ENCODE data around the gene MCUB. TPM values are rescaled to one million over a fixed set of nuclear protein-coding genes. Genes with fewer than 3 reads are reported as not detected.

Gene MCUB
- total and polyA plus RNA-seq, 8 donors: 0.88 to 6.5 (median 2.9) TPM

GRCh38 chr4:109682875-109683274 lies 122.8 kb downstream of the MCUB start:
- ATAC-seq (no peak), FAIRE-seq (no peak), DNase-seq (no peak)
- H3K4me1 ChIP-seq: no peaks in the 10 kb centered on the region
- H3K27me3 ChIP-seq: no peaks in the 10 kb centered on the region
- H3K9me3 ChIP-seq: no peaks in the 10 kb centered on the region
- H3K4me3 ChIP-seq: no peak overlapping the region
- H3K27ac ChIP-seq: no peak overlapping the region
- no peak for TF ChIP-seq CTCF (IDR thresholded peaks at IDR 0.05)
- 95 to 98% methylated on average over 2 of the region's 2 CpGs for WGBS, 2 donors
- H3K36me3 ChIP-seq: no peaks in the 10 kb centered on the region
- intact Hi-C loops (cut with DNase I): no loop called here

DNA sequence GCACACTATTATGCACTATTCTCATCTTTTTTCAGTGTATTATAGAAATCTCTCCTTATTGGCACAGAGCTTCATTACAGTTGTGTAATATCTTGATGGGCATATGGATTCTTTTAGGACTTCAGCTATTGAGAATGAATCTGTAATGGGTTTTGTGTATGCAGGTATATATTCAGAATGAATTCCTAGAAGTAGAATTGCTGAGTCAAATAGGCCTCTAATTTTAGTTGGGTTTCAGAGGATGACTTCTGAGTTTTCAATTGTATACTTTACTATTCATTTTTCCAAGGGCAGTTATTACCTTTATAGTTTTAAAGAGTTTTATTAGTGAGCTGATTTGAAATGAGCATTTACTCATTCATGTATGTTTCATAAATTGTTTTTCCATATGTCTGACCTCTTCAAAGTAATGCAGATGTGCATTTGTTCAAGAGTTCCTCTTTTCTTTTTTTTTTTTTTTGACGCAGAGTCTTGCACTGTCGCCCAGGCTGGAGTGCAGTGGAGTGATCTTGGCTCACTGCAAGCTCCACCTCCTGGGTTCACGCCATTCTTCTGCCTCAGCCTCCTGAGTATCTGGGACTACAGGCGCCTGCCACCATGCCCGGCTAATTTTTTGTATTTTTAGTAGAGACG lies 123.7 kb downstream of the MCUB start:
- no peak for FAIRE-seq
- Histone ChIP-seq H3K9me3 (no peaks in the 10 kb centered on the region), H3K36me3 (no peaks in the 10 kb centered on the region), H3K4me3 (no peak overlapping the region), H3K27me3 (no peaks in the 10 kb centered on the region), H3K27ac (no peak overlapping the region), H3K4me1 (no peaks in the 10 kb centered on the region)
- no peak for ATAC-seq
- no peak for DNase-seq
- no peak for TF ChIP-seq CTCF (IDR thresholded peaks at IDR 0.05)
- 90 to 93% methylated on average over 5 to 6 of the region's 6 CpGs for WGBS, 2 donors
- intact Hi-C loops (cut with DNase I): no loop called here

GRCh38 chr4:109684727-109685126 lies 124.7 kb downstream of the MCUB start:
- no peak overlapping the region for H3K27ac ChIP-seq
- H3K9me3 ChIP-seq: no peaks in the 10 kb centered on the region
- TF ChIP-seq CTCF (IDR thresholded peaks at IDR 0.05): no peak
- no peaks in the 10 kb centered on the region for H3K4me1 ChIP-seq
- intact Hi-C loops (cut with DNase I): no loop called here
- H3K36me3 ChIP-seq: no peaks in the 10 kb centered on the region
- no peak overlapping the region for H3K4me3 ChIP-seq
- FAIRE-seq (no peak), DNase-seq (no peak), ATAC-seq (no peak)
- H3K27me3 ChIP-seq: no peaks in the 10 kb centered on the region

DNA sequence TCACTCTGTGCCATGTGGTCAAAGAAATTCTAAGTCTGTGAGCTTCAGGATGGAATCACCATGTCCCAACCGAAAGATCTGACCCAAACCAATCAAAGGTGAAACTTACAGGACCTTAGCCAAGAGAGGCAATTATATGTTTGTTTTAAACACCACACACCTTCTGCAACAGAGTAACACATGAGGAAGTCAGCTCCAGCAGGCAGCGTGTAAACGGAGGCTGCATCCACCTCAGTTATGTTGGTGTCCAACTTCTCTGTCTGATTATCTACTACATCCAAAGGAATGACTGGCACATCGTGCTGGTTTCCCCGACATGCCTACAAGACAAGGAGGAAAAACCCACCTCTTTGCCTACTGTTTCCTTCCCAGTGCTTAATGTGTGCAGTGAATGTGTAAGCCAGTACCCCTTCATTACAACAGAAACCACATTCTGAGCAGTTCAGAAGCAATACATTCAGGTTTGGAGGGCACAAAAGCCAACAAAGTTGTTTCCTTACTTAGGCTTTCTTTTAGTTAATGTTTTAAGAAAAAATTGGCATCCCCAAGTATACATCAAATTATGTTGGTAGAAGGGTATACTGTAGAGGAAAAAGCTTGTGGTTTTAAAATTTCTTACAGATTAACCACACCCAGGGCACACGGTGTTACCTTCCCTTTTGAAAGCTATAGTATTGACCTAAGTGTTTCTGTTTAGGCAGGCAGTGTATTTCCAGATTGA lies 130.8 kb downstream of the MCUB start:
- 91 to 92% methylated on average over 6 of the region's 6 CpGs for WGBS, 2 donors
- intact Hi-C loops (cut with DNase I): loop anchor here in 1 of 3 donors (10.0 kb wide), 1 partner anchor 114 kb away; the partner anchor contains the start of gene CFI
- Histone ChIP-seq H3K9me3 (no peaks in the 10 kb centered on the region), H3K27ac (no peak overlapping the region), H3K27me3 (no peaks in the 10 kb centered on the region), H3K36me3 (peaks cover 0 to 36% (median 4%) of the 10 kb centered on the region in 3 donors), H3K4me1 (no peaks in the 10 kb centered on the region), H3K4me3 (no peak overlapping the region)
- DNase-seq (no peak), FAIRE-seq (no peak), ATAC-seq (no peak)
- TF ChIP-seq CTCF (IDR thresholded peaks at IDR 0.05): no peak

- DNase-seq (no peak), FAIRE-seq (no peak), ATAC-seq (no peak)
- H3K27me3 ChIP-seq: no peaks in the 10 kb centered on the region
- H3K27ac ChIP-seq: no peak overlapping the region
- TF ChIP-seq CTCF (IDR thresholded peaks at IDR 0.05): no peak
- intact Hi-C loops (cut with DNase I): loop anchor here in 1 of 3 donors (10.0 kb wide), 1 partner anchor 113 kb away; the partner anchor contains the start of gene CFI
- no peaks in the 10 kb centered on the region for H3K9me3 ChIP-seq
- peaks cover 0 to 38% (median 4%) of the 10 kb centered on the region in 3 donors for H3K36me3 ChIP-seq
- no peak overlapping the region for H3K4me3 ChIP-seq
- no peaks in the 10 kb centered on the region for H3K4me1 ChIP-seq
- WGBS, 2 donors: 88 to 92% methylated on average over 1 of the region's 1 CpG
Measured at GRCh38 chr4:109691411-109691920, 131.4 kb downstream of the MCUB start.
